ENCODE data around the gene EXT2.

The EXT2 gene

GRCh38 chr11:44247508-44247907 lies 152.0 kb downstream of the EXT2 start:
- no peak for DNase-seq

- no peak for DNase-seq
Observed at GRCh38 chr11:44248109-44248508, 152.6 kb downstream of the EXT2 start.

GRCh38 chr11:44250421-44250820 lies 154.9 kb downstream of the EXT2 start:
- DNase-seq, result no peak

GRCh38 chr11:44252999-44253602 lies 157.6 kb downstream of the EXT2 start:
- no peak for DNase-seq

GRCh38 chr11:44255406-44256071 lies 160.1 kb downstream of the EXT2 start:
- DNase-seq, result no peak

- DNase-seq, result no peak
Observed at GRCh38 chr11:44256673-44257291, 161.3 kb downstream of the EXT2 start.

GRCh38 chr11:44257338-44258189 lies 162.1 kb downstream of the EXT2 start:
- DNase-seq, result no peak

- DNase-seq, result no peak
Observed at GRCh38 chr11:44258190-44258489, 162.7 kb downstream of the EXT2 start.

- DNase-seq, result no peak
Observed at GRCh38 chr11:44258839-44259420, 163.5 kb downstream of the EXT2 start.

GRCh38 chr11:44260081-44260480 lies 164.6 kb downstream of the EXT2 start:
- no peak for DNase-seq

GRCh38 chr11:44261800-44262591 lies 166.5 kb downstream of the EXT2 start:
- DNase-seq, result no peak

GRCh38 chr11:44263738-44264437 lies 168.4 kb downstream of the EXT2 start:
- no peak for DNase-seq

GRCh38 chr11:44264438-44264749 lies 168.9 kb downstream of the EXT2 start:
- no peak for DNase-seq

- DNase-seq, result no peak
Observed at GRCh38 chr11:44264761-44265160, 169.3 kb downstream of the EXT2 start.

GRCh38 chr11:44266056-44266780 lies 170.7 kb downstream of the EXT2 start:
- DNase-seq, result no peak

- no peak for DNase-seq
Observed at GRCh38 chr11:44267006-44267749, 171.7 kb downstream of the EXT2 start.

GRCh38 chr11:44267750-44268613 lies 172.5 kb downstream of the EXT2 start:
- no peak for DNase-seq

- DNase-seq, result no peak
Observed at GRCh38 chr11:44268614-44269080, 173.2 kb downstream of the EXT2 start.
